ENCODE measurements around the gene SGIP1. TPM values are rescaled to one million over a fixed set of nuclear protein-coding genes. Genes with fewer than 3 reads are reported as not detected.

SGIP1 gene
- polyA plus RNA-seq, 3 donors = not detected

DNA sequence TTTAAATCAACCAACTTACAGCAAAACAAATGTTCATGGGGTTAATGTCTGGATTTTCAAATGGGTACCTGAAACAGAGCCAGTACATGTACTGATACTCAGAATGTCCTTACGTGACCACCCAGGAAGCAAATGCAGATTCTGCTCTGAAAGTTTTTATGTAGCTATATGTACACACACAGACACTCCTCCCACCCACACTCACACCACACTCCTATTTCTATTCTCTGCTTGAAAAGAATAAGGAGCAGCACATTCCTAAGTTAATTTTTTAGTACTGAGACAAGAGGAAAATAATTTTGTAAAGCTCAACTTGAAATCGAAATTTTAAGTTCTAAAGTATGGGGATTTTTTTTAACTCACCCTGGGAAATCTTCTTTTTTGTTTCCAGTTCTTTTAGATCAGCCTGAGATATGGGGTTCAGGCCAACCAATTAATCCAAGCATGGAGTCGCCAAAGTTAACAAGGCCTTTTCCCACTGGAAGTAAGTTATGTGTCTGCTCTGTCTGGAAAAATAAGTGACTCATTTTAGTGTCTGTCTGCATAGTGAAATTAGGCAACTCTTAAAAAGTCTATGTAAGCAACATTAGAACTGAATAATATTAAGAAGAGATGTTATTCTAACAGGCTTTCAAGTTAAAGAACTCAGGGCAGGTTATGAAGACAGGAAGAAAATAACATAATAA lies 142.8 kb downstream of the SGIP1 start:
- Mint-ChIP-seq H3K27me3 (ENCODE audit: low read depth in 3 of 3) (peaks cover 0 to 2% (median 0%) of the 10 kb centered on the region in 3 donors), H3K9me3 (no peaks in the 10 kb centered on the region), H3K4me1 (no peaks in the 10 kb centered on the region), H3K36me3 (no peaks in the 10 kb centered on the region), H3K27ac (no peak overlapping the region), H3K4me3 (no peak overlapping the region)
- Histone ChIP-seq H3K27ac (ENCODE audit: low read depth in 1 of 2, low read length in 2 of 2) (no peak overlapping the region), H3K27me3 (ENCODE audit: control insufficient read depth in 2 of 2, insufficient read depth in 2 of 2, low read length in 2 of 2) (no peaks in the 10 kb centered on the region), H3K9me3 (replicated peaks in 1 of 2; ENCODE audit: control insufficient read depth in 1 of 2, insufficient read depth in 1 of 2, low read length in 2 of 2) (no peaks in the 10 kb centered on the region), H3K36me3 (replicated peaks in 1 of 2; ENCODE audit: control insufficient read depth in 1 of 2, insufficient read depth in 2 of 2, low read length in 2 of 2) (no peaks in the 10 kb centered on the region), H2AFZ (ENCODE audit: insufficient read depth, low read depth, low read length, poor library complexity, severe bottlenecking) (no peak overlapping the region), H3K4me1 (ENCODE audit: control insufficient read depth in 1 of 2, insufficient read depth in 2 of 2, low read length in 2 of 2) (no peaks in the 10 kb centered on the region), H3K9ac (ENCODE audit: insufficient read depth, low read length, poor library complexity, severe bottlenecking) (no peak overlapping the region), H3K4me2 (replicated peaks; ENCODE audit: extremely low read depth, low read length, poor library complexity, severe bottlenecking) (no peak overlapping the region), H4K20me1 (ENCODE audit: insufficient read depth, low read length) (no peaks in the 10 kb centered on the region), H3K4me3 (replicated peaks in 1 of 3; ENCODE audit: low read depth in 2 of 3, low read length in 3 of 3) (no peak overlapping the region), H3K79me2 (ENCODE audit: insufficient read depth, low read length) (no peaks in the 10 kb centered on the region)
- no CpG with 5 or more reads among the region's 3 CpGs for whole genome bisulfite sequencing (ENCODE audit: insufficient coverage)
- DNase-seq = no peak
- intact Hi-C loops (cut with micrococcal nuclease) = no loop called here
- no peak for TF ChIP-seq CTCF (IDR thresholded peaks at IDR 0.05)

- Histone ChIP-seq H3K4me2 (replicated peaks; ENCODE audit: extremely low read depth, low read length, poor library complexity, severe bottlenecking) (no peak overlapping the region), H4K20me1 (ENCODE audit: insufficient read depth, low read length) (no peaks in the 10 kb centered on the region), H3K4me1 (ENCODE audit: control insufficient read depth in 1 of 2, insufficient read depth in 2 of 2, low read length in 2 of 2) (no peaks in the 10 kb centered on the region), H3K9me3 (replicated peaks in 1 of 2; ENCODE audit: control insufficient read depth in 1 of 2, insufficient read depth in 1 of 2, low read length in 2 of 2) (no peaks in the 10 kb centered on the region), H2AFZ (ENCODE audit: insufficient read depth, low read depth, low read length, poor library complexity, severe bottlenecking) (no peak overlapping the region), H3K27me3 (ENCODE audit: control insufficient read depth in 2 of 2, insufficient read depth in 2 of 2, low read length in 2 of 2) (no peaks in the 10 kb centered on the region), H3K9ac (ENCODE audit: insufficient read depth, low read length, poor library complexity, severe bottlenecking) (no peak overlapping the region), H3K27ac (ENCODE audit: low read depth in 1 of 2, low read length in 2 of 2) (no peak overlapping the region), H3K79me2 (ENCODE audit: insufficient read depth, low read length) (no peaks in the 10 kb centered on the region), H3K36me3 (replicated peaks in 1 of 2; ENCODE audit: control insufficient read depth in 1 of 2, insufficient read depth in 2 of 2, low read length in 2 of 2) (no peaks in the 10 kb centered on the region), H3K4me3 (replicated peaks in 1 of 3; ENCODE audit: low read depth in 2 of 3, low read length in 3 of 3) (no peak overlapping the region)
- Mint-ChIP-seq H3K4me1 (no peaks in the 10 kb centered on the region), H3K9me3 (no peaks in the 10 kb centered on the region), H3K27me3 (ENCODE audit: low read depth in 3 of 3) (peaks cover 0 to 2% (median 0%) of the 10 kb centered on the region in 3 donors), H3K4me3 (no peak overlapping the region), H3K36me3 (no peaks in the 10 kb centered on the region), H3K27ac (no peak overlapping the region)
- intact Hi-C loops (cut with micrococcal nuclease) = no loop called here
- DNase-seq = no peak
- 80% methylated on average over 1 of the region's 1 CpG for WGBS (ENCODE audit: insufficient coverage)
- no peak for TF ChIP-seq CTCF (IDR thresholded peaks at IDR 0.05)
Measured at GRCh38 chr1:66678146-66678545, 144.2 kb downstream of the SGIP1 start.

Measured in CD14-positive monocyte (primary cell).